ENCODE measurements around the gene COL5A1. TPM values are rescaled to one million over a fixed set of nuclear protein-coding genes. Genes with fewer than 3 reads are reported as not detected.

The COL5A1 gene
- total RNA-seq, 1 donor = 295 TPM

- no peak for TF ChIP-seq CTCF (IDR thresholded peaks at IDR 0.05; ENCODE audit: insufficient read depth, low read depth, low read length)
- no peak overlapping the region for H3K4me3 ChIP-seq (ENCODE audit: low read depth, low read length)
- DNase-seq (ENCODE audit: low read depth) = no peak
Observed at GRCh38 chr9:134785325-134786108, 143.9 kb downstream of the COL5A1 start.

- TF ChIP-seq CTCF (IDR thresholded peaks at IDR 0.05; ENCODE audit: insufficient read depth, low read depth, low read length) = no peak
- no peak overlapping the region for H3K4me3 ChIP-seq (ENCODE audit: low read depth, low read length)
- DNase-seq (ENCODE audit: low read depth) = no peak
Observed at GRCh38 chr9:134787601-134788531, 146.3 kb downstream of the COL5A1 start.

- H3K4me3 ChIP-seq (ENCODE audit: low read depth, low read length) = no peak overlapping the region
- no peak for TF ChIP-seq CTCF (IDR thresholded peaks at IDR 0.05; ENCODE audit: insufficient read depth, low read depth, low read length)
- DNase-seq (ENCODE audit: low read depth) = peak; percentile 48
Observed at GRCh38 chr9:134789168-134789567, 147.6 kb downstream of the COL5A1 start.

GRCh38 chr9:134791009-134791408 lies 149.4 kb downstream of the COL5A1 start:
- no peak for TF ChIP-seq CTCF (IDR thresholded peaks at IDR 0.05; ENCODE audit: insufficient read depth, low read depth, low read length)
- DNase-seq (ENCODE audit: low read depth) = no peak
- no peak overlapping the region for H3K4me3 ChIP-seq (ENCODE audit: low read depth, low read length)

GRCh38 chr9:134792627-134793026 lies 151.0 kb downstream of the COL5A1 start:
- no peak for TF ChIP-seq CTCF (IDR thresholded peaks at IDR 0.05; ENCODE audit: insufficient read depth, low read depth, low read length)
- no peak for DNase-seq (ENCODE audit: low read depth)
- no peak overlapping the region for H3K4me3 ChIP-seq (ENCODE audit: low read depth, low read length)

GRCh38 chr9:134793288-134794188 lies 151.9 kb downstream of the COL5A1 start:
- no peak for DNase-seq (ENCODE audit: low read depth)
- no peak for TF ChIP-seq CTCF (IDR thresholded peaks at IDR 0.05; ENCODE audit: insufficient read depth, low read depth, low read length)
- no peak overlapping the region for H3K4me3 ChIP-seq (ENCODE audit: low read depth, low read length)

Measured in fibroblast of villous mesenchyme (primary cell).